Measurements from ENCODE around the gene IGSF6.
"Not testable (repeated sequence)": the region's sequence is repeated elsewhere in the genome, so short reads cannot be mapped to it uniquely, and the experiment has no call there.

Gene IGSF6

GRCh38 chr16:21641916-21642315 lies 10.5 kb downstream of the IGSF6 start:
- Histone ChIP-seq H3K27me3 (ENCODE audit: control insufficient read depth in 1 of 2, insufficient read depth in 2 of 2, low read length in 2 of 2) (no peaks in the 10 kb centered on the region), H3K36me3 (ENCODE audit: control insufficient read depth in 2 of 2, insufficient read depth in 2 of 2, low read length in 2 of 2) (no peaks in the 10 kb centered on the region), H3K9ac (ENCODE audit: low read length in 2 of 2) (no peak overlapping the region), H3K4me3 (ENCODE audit: low read length in 2 of 2) (no peak overlapping the region), H3K4me1 (ENCODE audit: control insufficient read depth, insufficient read depth, low read length) (no peaks in the 10 kb centered on the region), H3K9me3 (ENCODE audit: control insufficient read depth in 2 of 2, low read length in 2 of 2) (no peaks in the 10 kb centered on the region), H3K27ac (ENCODE audit: low read length) (no peak overlapping the region)

GRCh38 chr16:21639493-21639892 lies 12.9 kb downstream of the IGSF6 start:
- Histone ChIP-seq H3K36me3 (ENCODE audit: control insufficient read depth in 2 of 2, insufficient read depth in 2 of 2, low read length in 2 of 2) (peaks cover 0 to 2% of the 10 kb centered on the region in 2 donors), H3K27me3 (ENCODE audit: control insufficient read depth in 1 of 2, insufficient read depth in 2 of 2, low read length in 2 of 2) (no peaks in the 10 kb centered on the region), H3K4me1 (ENCODE audit: control insufficient read depth, insufficient read depth, low read length) (no peaks in the 10 kb centered on the region), H3K9ac (ENCODE audit: low read length in 2 of 2) (no peak overlapping the region), H3K9me3 (ENCODE audit: control insufficient read depth in 2 of 2, low read length in 2 of 2) (no peaks in the 10 kb centered on the region), H3K27ac (ENCODE audit: low read length) (no peak overlapping the region), H3K4me3 (ENCODE audit: low read length in 2 of 2) (no peak overlapping the region)

- no peaks in the 10 kb centered on the region for H3K4me1 ChIP-seq (ENCODE audit: control insufficient read depth, insufficient read depth, low read length)
- no peak overlapping the region for H3K27ac ChIP-seq (ENCODE audit: low read length)
- H3K9ac ChIP-seq (ENCODE audit: low read length in 2 of 2) = no peak overlapping the region
- H3K36me3 ChIP-seq (ENCODE audit: control insufficient read depth in 2 of 2, insufficient read depth in 2 of 2, low read length in 2 of 2) = peaks cover 0 to 6% of the 10 kb centered on the region in 2 donors
- H3K4me3 ChIP-seq (ENCODE audit: low read length in 2 of 2) = no peak overlapping the region
- no peaks in the 10 kb centered on the region for H3K27me3 ChIP-seq (ENCODE audit: control insufficient read depth in 1 of 2, insufficient read depth in 2 of 2, low read length in 2 of 2)
- H3K9me3 ChIP-seq (ENCODE audit: control insufficient read depth in 2 of 2, low read length in 2 of 2) = no peaks in the 10 kb centered on the region
These were observed 13.8 kb downstream of the IGSF6 start for GRCh38 chr16:21638573-21638975.

- Histone ChIP-seq H3K9ac (ENCODE audit: low read length in 2 of 2) (no peak overlapping the region), H3K36me3 (ENCODE audit: control insufficient read depth in 2 of 2, insufficient read depth in 2 of 2, low read length in 2 of 2) (peaks cover 0 to 6% of the 10 kb centered on the region in 2 donors), H3K27me3 (ENCODE audit: control insufficient read depth in 1 of 2, insufficient read depth in 2 of 2, low read length in 2 of 2) (no peaks in the 10 kb centered on the region), H3K4me3 (ENCODE audit: low read length in 2 of 2) (no peak overlapping the region), H3K4me1 (ENCODE audit: control insufficient read depth, insufficient read depth, low read length) (no peaks in the 10 kb centered on the region), H3K9me3 (ENCODE audit: control insufficient read depth in 2 of 2, low read length in 2 of 2) (no peaks in the 10 kb centered on the region), H3K27ac (ENCODE audit: low read length) (no peak overlapping the region)
These were observed 15.1 kb downstream of the IGSF6 start for GRCh38 chr16:21637032-21637968.

DNA sequence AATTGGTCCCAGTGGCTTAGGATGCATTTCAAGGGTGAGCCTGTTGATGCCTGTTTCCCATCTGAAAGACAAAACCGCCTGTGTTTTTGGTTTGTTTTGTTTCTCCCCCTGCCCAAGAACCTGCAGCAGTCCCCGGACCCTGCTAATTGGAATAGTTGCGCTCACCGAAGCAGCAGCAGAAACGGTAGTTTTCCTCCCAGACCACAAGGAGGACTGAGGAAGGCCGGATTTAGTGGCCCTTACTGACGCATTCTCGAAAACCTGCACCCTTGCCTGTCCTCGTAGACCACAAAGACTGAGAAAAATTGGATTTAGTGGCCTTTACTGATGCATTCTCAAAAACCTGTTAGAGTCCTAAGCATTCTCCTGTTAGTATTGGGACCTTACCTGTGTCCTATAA lies 16.7 kb downstream of the IGSF6 start:
- H3K27me3 ChIP-seq (ENCODE audit: control insufficient read depth in 1 of 2, insufficient read depth in 2 of 2, low read length in 2 of 2); H3K9me3 ChIP-seq (ENCODE audit: control insufficient read depth in 2 of 2, low read length in 2 of 2); H3K36me3 ChIP-seq (ENCODE audit: control insufficient read depth in 2 of 2, insufficient read depth in 2 of 2, low read length in 2 of 2); H3K9ac ChIP-seq (ENCODE audit: low read length in 2 of 2); H3K27ac ChIP-seq (ENCODE audit: low read length); H3K4me3 ChIP-seq (ENCODE audit: low read length in 2 of 2); H3K4me1 ChIP-seq (ENCODE audit: control insufficient read depth, insufficient read depth, low read length): not testable (repeated sequence)

DNA sequence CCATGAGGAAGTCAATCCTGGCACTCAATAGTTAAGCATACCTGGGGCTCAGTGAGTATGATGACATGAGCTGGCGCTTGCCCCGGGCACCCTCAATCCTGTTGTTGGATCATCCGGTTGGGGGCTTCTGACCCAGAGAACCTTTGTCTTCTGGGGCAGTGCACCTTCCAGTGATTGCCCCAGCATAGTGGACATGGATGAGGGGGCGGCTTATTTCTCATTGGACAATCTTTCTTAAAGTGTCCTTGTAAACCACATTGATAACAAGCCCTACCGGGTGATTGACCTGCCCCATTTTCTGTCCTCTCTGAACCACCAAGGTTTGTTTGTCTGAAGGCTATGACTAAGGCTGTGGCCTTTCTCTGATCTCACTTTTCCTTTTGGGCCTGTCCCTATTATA lies 18.2 kb downstream of the IGSF6 start:
- H3K9me3 ChIP-seq (ENCODE audit: control insufficient read depth in 2 of 2, low read length in 2 of 2) = no peaks in the 10 kb centered on the region
- no peak overlapping the region for H3K27ac ChIP-seq (ENCODE audit: low read length)

GRCh38 chr16:21631951-21632575 lies 20.3 kb downstream of the IGSF6 start:
- H3K36me3 ChIP-seq (ENCODE audit: control insufficient read depth in 2 of 2, insufficient read depth in 2 of 2, low read length in 2 of 2) = peaks cover 10 to 11% of the 10 kb centered on the region in 2 donors
- H3K9me3 ChIP-seq (ENCODE audit: control insufficient read depth in 2 of 2, low read length in 2 of 2); H3K9ac ChIP-seq (ENCODE audit: low read length in 2 of 2); H3K27me3 ChIP-seq (ENCODE audit: control insufficient read depth in 1 of 2, insufficient read depth in 2 of 2, low read length in 2 of 2); H3K4me3 ChIP-seq (ENCODE audit: low read length in 2 of 2); H3K27ac ChIP-seq (ENCODE audit: low read length); H3K4me1 ChIP-seq (ENCODE audit: control insufficient read depth, insufficient read depth, low read length): not testable (repeated sequence)

More for the DNA sequence above, 18.2 kb downstream of the IGSF6 start:
- H3K9ac ChIP-seq (ENCODE audit: low read length in 2 of 2) = no peak overlapping the region
- H3K36me3 ChIP-seq (ENCODE audit: control insufficient read depth in 2 of 2, insufficient read depth in 2 of 2, low read length in 2 of 2) = peaks cover 6 to 10% of the 10 kb centered on the region in 2 donors
- H3K27me3 ChIP-seq (ENCODE audit: control insufficient read depth in 1 of 2, insufficient read depth in 2 of 2, low read length in 2 of 2) = no peaks in the 10 kb centered on the region
- H3K4me3 ChIP-seq (ENCODE audit: low read length in 2 of 2) = no peak overlapping the region
- no peaks in the 10 kb centered on the region for H3K4me1 ChIP-seq (ENCODE audit: control insufficient read depth, insufficient read depth, low read length)

DNA sequence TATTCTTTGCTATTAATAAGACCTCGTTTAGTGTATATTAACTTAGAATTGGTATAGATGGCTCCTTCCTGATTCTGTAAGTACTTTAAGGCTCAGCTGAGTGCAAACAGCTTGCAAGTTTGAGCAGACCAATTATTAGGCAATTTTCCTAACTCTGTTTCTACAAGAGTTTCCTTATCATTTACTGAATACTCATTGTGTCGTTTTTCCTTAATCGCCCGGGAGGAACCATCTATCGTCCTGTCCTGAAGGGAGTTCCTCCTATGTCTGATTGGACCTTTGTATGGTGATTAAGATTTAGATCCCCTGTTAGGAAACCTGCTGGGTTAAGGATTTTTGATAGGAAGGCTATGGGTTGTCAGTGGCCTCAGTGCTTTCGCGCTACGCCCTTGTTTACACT lies 21.0 kb downstream of the IGSF6 start:
- H3K4me3 ChIP-seq (ENCODE audit: low read length in 2 of 2); H3K4me1 ChIP-seq (ENCODE audit: control insufficient read depth, insufficient read depth, low read length); H3K9ac ChIP-seq (ENCODE audit: low read length in 2 of 2); H3K9me3 ChIP-seq (ENCODE audit: control insufficient read depth in 2 of 2, low read length in 2 of 2); H3K27ac ChIP-seq (ENCODE audit: low read length); H3K27me3 ChIP-seq (ENCODE audit: control insufficient read depth in 1 of 2, insufficient read depth in 2 of 2, low read length in 2 of 2): not testable (repeated sequence)
- peaks cover 10 to 16% of the 10 kb centered on the region in 2 donors for H3K36me3 ChIP-seq (ENCODE audit: control insufficient read depth in 2 of 2, insufficient read depth in 2 of 2, low read length in 2 of 2)

GRCh38 chr16:21630866-21631265 lies 21.5 kb downstream of the IGSF6 start:
- not testable (repeated sequence) for H3K4me1 ChIP-seq (ENCODE audit: control insufficient read depth, insufficient read depth, low read length); H3K27ac ChIP-seq (ENCODE audit: low read length); H3K9me3 ChIP-seq (ENCODE audit: control insufficient read depth in 2 of 2, low read length in 2 of 2); H3K27me3 ChIP-seq (ENCODE audit: control insufficient read depth in 1 of 2, insufficient read depth in 2 of 2, low read length in 2 of 2); H3K9ac ChIP-seq (ENCODE audit: low read length in 2 of 2); H3K4me3 ChIP-seq (ENCODE audit: low read length in 2 of 2)
- peaks cover 10 to 16% of the 10 kb centered on the region in 2 donors for H3K36me3 ChIP-seq (ENCODE audit: control insufficient read depth in 2 of 2, insufficient read depth in 2 of 2, low read length in 2 of 2)

DNA sequence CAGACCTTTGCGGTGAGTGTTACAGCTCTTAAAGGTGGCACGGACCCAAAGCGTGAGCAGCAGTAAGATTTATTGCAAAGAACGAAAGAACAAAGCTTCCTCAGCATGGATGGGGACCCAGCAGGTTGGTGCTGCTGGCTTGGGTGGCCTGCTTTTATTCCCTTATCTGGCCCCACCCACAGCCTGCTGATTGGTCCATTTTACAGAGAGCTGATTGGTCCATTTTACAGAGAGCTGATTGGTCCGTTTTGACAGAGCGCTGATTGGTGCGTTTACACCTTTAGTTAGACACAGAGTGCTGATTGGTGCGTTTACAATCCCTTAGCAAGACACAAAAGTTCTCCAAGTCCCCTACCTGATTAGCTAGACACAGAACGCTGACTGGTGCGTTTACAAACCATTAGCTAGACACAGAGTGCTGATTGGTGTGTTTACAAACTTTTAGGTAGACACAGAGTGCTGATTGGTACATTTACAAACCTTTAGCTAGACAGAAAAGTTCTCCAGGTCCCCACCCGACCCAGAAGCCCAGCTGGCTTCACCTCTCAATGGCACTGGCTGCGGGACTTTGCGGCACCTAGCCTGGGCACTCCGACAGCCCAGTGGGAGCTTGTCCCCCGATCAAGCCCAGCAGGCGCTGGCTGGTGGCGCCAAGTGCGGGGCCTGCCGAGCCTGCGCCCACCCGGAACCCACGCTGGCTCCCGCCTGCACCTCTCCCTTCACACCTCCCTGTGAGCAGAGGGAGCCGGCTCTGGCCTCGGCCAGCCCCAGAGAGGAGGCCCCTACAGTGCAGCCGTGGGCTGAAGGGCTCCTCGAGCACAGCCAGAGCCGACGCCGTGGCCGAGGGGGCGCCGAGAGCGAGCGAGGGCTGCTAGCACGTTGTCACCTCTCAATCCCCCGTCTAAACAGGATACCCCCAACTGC lies 22.5 kb downstream of the IGSF6 start:
- H3K9me3 ChIP-seq (ENCODE audit: control insufficient read depth in 2 of 2, low read length in 2 of 2); H3K27me3 ChIP-seq (ENCODE audit: control insufficient read depth in 1 of 2, insufficient read depth in 2 of 2, low read length in 2 of 2); H3K27ac ChIP-seq (ENCODE audit: low read length); H3K9ac ChIP-seq (ENCODE audit: low read length in 2 of 2); H3K4me1 ChIP-seq (ENCODE audit: control insufficient read depth, insufficient read depth, low read length); H3K4me3 ChIP-seq (ENCODE audit: low read length in 2 of 2): not testable (repeated sequence)
- peaks cover 13 to 20% of the 10 kb centered on the region in 2 donors for H3K36me3 ChIP-seq (ENCODE audit: control insufficient read depth in 2 of 2, insufficient read depth in 2 of 2, low read length in 2 of 2)

Data from stomach smooth muscle (tissue), 2 donors.